ENCODE data around the gene POMGNT1.
"Not testable (repeated sequence)": the region's sequence is repeated elsewhere in the genome, so short reads cannot be mapped to it uniquely, and the experiment has no call there.

Gene POMGNT1

DNA sequence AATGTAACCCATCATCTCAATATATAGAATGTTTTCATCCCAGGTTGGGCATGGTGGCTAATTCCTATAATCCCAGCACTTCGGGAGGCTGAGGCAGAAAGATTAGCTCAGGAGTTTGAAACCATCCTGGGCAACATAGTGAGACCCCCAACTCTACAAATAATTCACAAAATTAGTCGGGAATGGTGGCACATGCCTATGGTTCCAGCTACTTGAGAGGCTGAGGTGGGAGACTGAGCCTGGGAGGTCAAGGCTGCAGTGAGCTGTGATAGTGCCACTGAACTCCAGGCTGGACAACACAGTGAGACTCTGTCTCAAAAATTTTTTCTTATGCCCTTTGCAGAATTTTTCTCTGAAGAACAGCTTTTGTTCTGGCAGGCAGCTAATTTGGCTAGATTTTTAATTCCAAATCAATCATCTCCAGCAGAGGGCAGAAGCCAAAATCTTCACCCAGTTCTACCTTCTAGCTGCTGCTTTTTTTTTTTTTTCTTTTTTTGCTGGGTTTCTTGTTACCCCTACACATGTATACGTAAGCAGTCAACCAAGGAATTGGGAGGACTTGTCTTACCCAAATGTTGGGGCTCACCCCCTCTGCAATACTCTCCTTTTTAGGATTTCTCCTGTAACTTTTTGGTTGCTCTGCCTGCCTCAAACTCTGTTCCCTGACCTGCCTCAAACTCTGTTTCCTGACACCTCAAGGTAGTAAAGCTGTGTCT, 46.6 kb upstream of the POMGNT1 start:
- H3K4me1 ChIP-seq (ENCODE audit: low read depth, poor library complexity, severe bottlenecking): peaks cover 24% of the 10 kb centered on the region
- H3K4me2 ChIP-seq: no peak overlapping the region
- H2AFZ ChIP-seq (ENCODE audit: low read depth): peak overlapping the region; percentile 66; the same call in 1 of the 2 replicates
- H4K20me1 ChIP-seq (ENCODE audit: insufficient read depth): no peaks in the 10 kb centered on the region
- H3K27ac ChIP-seq: no peak overlapping the region
- no peaks in the 10 kb centered on the region for H3K36me3 ChIP-seq (ENCODE audit: insufficient read depth)
- TF ChIP-seq, protein P1, sequence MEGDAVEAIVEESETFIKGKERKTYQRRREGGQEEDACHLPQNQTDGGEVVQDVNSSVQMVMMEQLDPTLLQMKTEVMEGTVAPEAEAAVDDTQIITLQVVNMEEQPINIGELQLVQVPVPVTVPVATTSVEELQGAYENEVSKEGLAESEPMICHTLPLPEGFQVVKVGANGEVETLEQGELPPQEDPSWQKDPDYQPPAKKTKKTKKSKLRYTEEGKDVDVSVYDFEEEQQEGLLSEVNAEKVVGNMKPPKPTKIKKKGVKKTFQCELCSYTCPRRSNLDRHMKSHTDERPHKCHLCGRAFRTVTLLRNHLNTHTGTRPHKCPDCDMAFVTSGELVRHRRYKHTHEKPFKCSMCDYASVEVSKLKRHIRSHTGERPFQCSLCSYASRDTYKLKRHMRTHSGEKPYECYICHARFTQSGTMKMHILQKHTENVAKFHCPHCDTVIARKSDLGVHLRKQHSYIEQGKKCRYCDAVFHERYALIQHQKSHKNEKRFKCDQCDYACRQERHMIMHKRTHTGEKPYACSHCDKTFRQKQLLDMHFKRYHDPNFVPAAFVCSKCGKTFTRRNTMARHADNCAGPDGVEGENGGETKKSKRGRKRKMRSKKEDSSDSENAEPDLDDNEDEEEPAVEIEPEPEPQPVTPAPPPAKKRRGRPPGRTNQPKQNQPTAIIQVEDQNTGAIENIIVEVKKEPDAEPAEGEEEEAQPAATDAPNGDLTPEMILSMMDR (conservative IDR thresholded peaks at IDR 0.05; ENCODE audit: low read depth, low read length): peak; percentile 57
- no peak overlapping the region for H3K4me3 ChIP-seq (IDR thresholded peaks at IDR 0.05; ENCODE audit: insufficient read depth, low read depth, low read length)
- H3K9ac ChIP-seq: no peak overlapping the region
- peaks cover 17% of the 10 kb centered on the region for H3K79me2 ChIP-seq (ENCODE audit: insufficient read depth, low read depth)
- no peaks in the 10 kb centered on the region for H3K27me3 ChIP-seq (ENCODE audit: insufficient read depth, low read depth)

DNA sequence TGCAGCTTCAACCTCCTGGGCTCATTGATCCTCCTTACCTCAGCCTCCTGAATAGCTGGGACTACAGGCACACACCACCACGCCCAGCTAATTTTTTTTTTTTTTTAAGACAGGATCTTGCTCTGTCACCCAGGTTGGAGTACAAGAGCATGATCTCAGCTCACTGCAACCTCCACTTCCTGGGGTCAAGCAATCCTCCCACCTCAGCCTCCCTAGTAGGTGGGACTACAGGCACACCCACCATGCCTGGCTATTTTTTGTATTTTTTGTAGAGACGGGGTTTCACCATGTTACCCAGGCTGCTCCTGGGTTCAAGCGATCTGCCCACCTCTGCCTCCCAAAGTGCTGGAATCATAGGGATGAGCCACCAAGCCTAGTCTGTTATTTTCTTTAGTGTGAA, 45.6 kb upstream of the POMGNT1 start:
- not testable (repeated sequence) for H4K20me1 ChIP-seq (ENCODE audit: insufficient read depth); H3K27me3 ChIP-seq (ENCODE audit: insufficient read depth, low read depth); H3K4me2 ChIP-seq; H3K4me3 ChIP-seq (IDR thresholded peaks at IDR 0.05; ENCODE audit: insufficient read depth, low read depth, low read length); H3K79me2 ChIP-seq (ENCODE audit: insufficient read depth, low read depth); H3K36me3 ChIP-seq (ENCODE audit: insufficient read depth); H3K9ac ChIP-seq; H2AFZ ChIP-seq (ENCODE audit: low read depth); H3K27ac ChIP-seq
- peaks cover 19% of the 10 kb centered on the region for H3K4me1 ChIP-seq (ENCODE audit: low read depth, poor library complexity, severe bottlenecking)

DNA sequence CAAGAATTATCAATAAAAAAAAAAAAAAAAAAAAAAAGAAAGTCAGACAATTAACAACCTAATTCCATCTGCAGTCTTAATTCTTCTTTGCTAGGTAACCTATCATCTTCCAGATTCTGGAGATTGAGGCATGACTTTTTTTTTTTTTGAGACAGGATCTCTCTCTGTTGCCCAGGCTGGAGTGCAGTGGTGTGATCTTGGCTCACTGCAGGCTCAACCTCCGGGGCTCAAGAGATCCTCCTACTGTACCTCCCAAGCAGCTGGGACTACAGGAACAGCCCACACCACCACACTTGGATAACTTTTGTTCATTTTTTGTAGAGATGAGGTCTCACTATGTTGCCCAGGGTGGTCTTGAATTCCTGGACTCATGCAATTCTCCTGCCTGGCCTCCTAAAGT, 44.7 kb upstream of the POMGNT1 start:
- Histone ChIP-seq H3K4me2 (no peak overlapping the region), H3K4me1 (ENCODE audit: low read depth, poor library complexity, severe bottlenecking) (peaks cover 14% of the 10 kb centered on the region), H3K4me3 (IDR thresholded peaks at IDR 0.05; ENCODE audit: insufficient read depth, low read depth, low read length) (no peak overlapping the region), H2AFZ (ENCODE audit: low read depth) (no peak overlapping the region), H3K36me3 (ENCODE audit: insufficient read depth) (no peaks in the 10 kb centered on the region), H3K9ac (no peak overlapping the region), H3K27ac (no peak overlapping the region), H3K79me2 (ENCODE audit: insufficient read depth, low read depth) (0 out of 2 replicates have a peak, but pooled peaks cover under 1% of the 10 kb centered on the region), H3K27me3 (ENCODE audit: insufficient read depth, low read depth) (no peaks in the 10 kb centered on the region), H4K20me1 (ENCODE audit: insufficient read depth) (no peaks in the 10 kb centered on the region)
- TF ChIP-seq, protein P1 (conservative IDR thresholded peaks at IDR 0.05; ENCODE audit: low read depth, low read length): no peak

DNA sequence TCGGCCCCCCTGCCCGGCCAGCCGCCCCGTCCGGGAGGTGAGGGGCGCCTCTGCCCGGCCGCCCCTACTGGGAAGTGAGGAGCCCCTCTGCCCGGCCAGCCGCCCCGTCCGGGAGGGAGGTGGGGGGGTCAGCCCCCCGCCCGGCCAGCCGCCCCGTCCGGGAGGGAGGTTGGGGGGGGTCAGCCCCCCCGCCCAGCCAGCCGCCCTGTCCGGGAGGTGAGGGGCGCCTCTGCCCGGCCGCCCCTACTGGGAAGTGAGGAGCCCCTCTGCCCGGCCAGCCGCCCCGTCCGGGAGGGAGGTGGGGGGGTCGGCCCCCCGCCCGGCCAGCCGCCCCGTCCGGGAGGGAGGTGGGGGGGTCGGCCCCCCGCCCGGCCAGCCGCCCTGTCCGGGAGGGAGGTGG, 43.5 kb upstream of the POMGNT1 start:
- H3K9ac ChIP-seq; H3K79me2 ChIP-seq (ENCODE audit: insufficient read depth, low read depth); H2AFZ ChIP-seq (ENCODE audit: low read depth); H3K36me3 ChIP-seq (ENCODE audit: insufficient read depth); H3K4me2 ChIP-seq; H3K27ac ChIP-seq; H3K27me3 ChIP-seq (ENCODE audit: insufficient read depth, low read depth); H3K4me3 ChIP-seq (IDR thresholded peaks at IDR 0.05; ENCODE audit: insufficient read depth, low read depth, low read length); H4K20me1 ChIP-seq (ENCODE audit: insufficient read depth): not testable (repeated sequence)
- peaks cover 11% of the 10 kb centered on the region for H3K4me1 ChIP-seq (ENCODE audit: low read depth, poor library complexity, severe bottlenecking)

DNA sequence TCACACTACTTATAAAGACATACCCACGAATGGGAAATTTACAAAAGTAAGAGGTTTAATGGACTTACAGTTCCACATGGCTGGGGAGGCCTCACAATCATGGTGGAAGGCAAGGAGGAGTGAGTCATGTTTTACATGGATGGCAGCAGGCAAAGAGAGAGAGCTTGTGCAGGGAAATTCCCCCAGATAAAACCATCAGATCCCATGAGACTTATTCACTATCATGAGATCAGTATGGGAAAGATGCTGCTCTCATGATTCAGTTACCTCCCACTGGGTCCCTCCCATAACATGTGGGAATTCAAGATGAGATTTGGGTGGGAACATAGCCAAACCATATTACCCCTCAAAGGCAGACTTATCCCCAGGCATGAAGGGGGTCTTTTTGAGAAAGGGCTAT, 40.6 kb upstream of the POMGNT1 start:
- H3K4me2 ChIP-seq; H3K4me1 ChIP-seq (ENCODE audit: low read depth, poor library complexity, severe bottlenecking); H3K79me2 ChIP-seq (ENCODE audit: insufficient read depth, low read depth); H3K9ac ChIP-seq; H3K36me3 ChIP-seq (ENCODE audit: insufficient read depth); H3K4me3 ChIP-seq (IDR thresholded peaks at IDR 0.05; ENCODE audit: insufficient read depth, low read depth, low read length); H2AFZ ChIP-seq (ENCODE audit: low read depth); H3K27ac ChIP-seq; H4K20me1 ChIP-seq (ENCODE audit: insufficient read depth); H3K27me3 ChIP-seq (ENCODE audit: insufficient read depth, low read depth): not testable (repeated sequence)

DNA sequence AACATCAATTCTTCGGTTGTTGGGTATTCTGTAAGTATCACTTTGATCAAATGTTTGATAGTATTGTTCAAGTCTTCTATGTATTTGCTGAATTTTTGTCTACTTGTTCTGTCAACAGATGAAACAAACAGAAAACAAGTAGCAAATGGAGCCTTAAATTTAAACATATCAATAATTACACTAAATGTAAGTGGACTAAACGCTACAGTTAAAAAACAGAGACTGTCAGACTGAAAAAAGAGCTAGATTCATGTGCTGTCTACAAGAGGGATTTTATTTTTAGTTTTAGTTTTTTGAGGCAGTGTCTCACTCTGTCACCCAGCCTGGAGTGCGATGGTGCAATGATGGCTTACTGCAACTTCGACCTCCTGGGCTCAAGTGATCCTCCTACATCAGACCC, 38.6 kb upstream of the POMGNT1 start:
- H3K4me3 ChIP-seq (IDR thresholded peaks at IDR 0.05; ENCODE audit: insufficient read depth, low read depth, low read length): no peak overlapping the region
- no peak overlapping the region for H2AFZ ChIP-seq (ENCODE audit: low read depth)
- H3K27ac ChIP-seq: no peak overlapping the region

DNA sequence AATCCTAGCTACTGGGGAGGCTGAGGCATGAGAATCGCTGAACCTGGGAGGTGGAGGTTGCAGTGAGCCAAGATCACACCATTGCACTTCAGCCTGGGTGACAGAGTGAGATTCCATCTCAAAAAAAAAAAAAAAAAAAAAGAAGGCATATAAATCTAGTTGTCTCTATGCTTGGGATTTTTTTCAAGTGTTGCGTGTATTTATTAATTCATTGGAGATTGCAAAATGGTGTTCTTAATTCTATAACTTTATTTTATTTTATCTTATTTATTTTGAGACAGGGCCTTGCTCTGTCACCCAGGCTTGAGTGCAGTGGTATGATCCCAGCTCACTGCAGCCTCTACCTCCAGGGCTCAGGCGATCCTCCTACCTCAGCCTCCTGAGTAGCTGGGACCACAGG, 33.0 kb upstream of the POMGNT1 start:
- not testable (repeated sequence) for H3K9ac ChIP-seq; H3K27me3 ChIP-seq (ENCODE audit: insufficient read depth, low read depth); H3K27ac ChIP-seq; H3K36me3 ChIP-seq (ENCODE audit: insufficient read depth); H3K79me2 ChIP-seq (ENCODE audit: insufficient read depth, low read depth); H3K4me1 ChIP-seq (ENCODE audit: low read depth, poor library complexity, severe bottlenecking); H3K4me3 ChIP-seq (IDR thresholded peaks at IDR 0.05; ENCODE audit: insufficient read depth, low read depth, low read length); H3K4me2 ChIP-seq; H4K20me1 ChIP-seq (ENCODE audit: insufficient read depth); H2AFZ ChIP-seq (ENCODE audit: low read depth)

More for the DNA sequence above, 38.6 kb upstream of the POMGNT1 start:
- Histone ChIP-seq H3K4me2 (no peak overlapping the region), H4K20me1 (ENCODE audit: insufficient read depth) (no peaks in the 10 kb centered on the region), H3K4me1 (ENCODE audit: low read depth, poor library complexity, severe bottlenecking) (no peaks in the 10 kb centered on the region), H3K79me2 (ENCODE audit: insufficient read depth, low read depth) (no peaks in the 10 kb centered on the region), H3K9ac (no peak overlapping the region), H3K27me3 (ENCODE audit: insufficient read depth, low read depth) (no peaks in the 10 kb centered on the region), H3K36me3 (ENCODE audit: insufficient read depth) (no peaks in the 10 kb centered on the region)
- TF ChIP-seq, protein P1 (conservative IDR thresholded peaks at IDR 0.05; ENCODE audit: low read depth, low read length): no peak

Data from KMS-11 (cell line).